Neutrophil (primary cell): ENCODE results near the gene UVRAG.

ENCODE experiments used
- H3K27ac ChIP-seq: fragments of 200-600 bp; sonication (generic); 2 replicates; pipeline ENCODE4 v1.5.1; 2016; ENCODE audit warnings: mild to moderate bottlenecking, moderate library complexity
- H3K27me3 ChIP-seq: fragments of 200-600 bp; sonication (generic); 2 replicates; pipeline ENCODE4 v1.6.0; 2016; ENCODE audit warnings: mild to moderate bottlenecking
- H3K36me3 ChIP-seq: fragments of 200-600 bp; sonication (generic); 2 replicates; pipeline ENCODE4 v1.5.1; 2017
- H3K4me1 ChIP-seq, 2 experiments: fragments of 200-600 bp in 1 of 2; sonication (generic) in 1 of 2; 1 replicate in 1 of 2; 2 replicates in 1 of 2; pipeline versions ENCODE4 v1.5.1 to v1.6.1; 2013 to 2016; ENCODE audit warnings: low read depth in 1 of 2, low read length in 1 of 2, mild to moderate bottlenecking in 1 of 2, moderate library complexity in 1 of 2; ENCODE audit not compliant: control insufficient read depth in 1 of 2, insufficient read depth in 1 of 2
- H3K4me3 ChIP-seq, 2 experiments: fragments of 200-600 bp in 1 of 2; sonication (generic) in 1 of 2; 1 replicate in 1 of 2; 2 replicates in 1 of 2; pipeline ENCODE4 v1.5.1; 2013 to 2016; ENCODE audit warnings: low read depth in 1 of 2, low read length in 1 of 2, mild to moderate bottlenecking in 1 of 2, moderate library complexity in 1 of 2
- H3K9me3 ChIP-seq: fragments of 200-600 bp; sonication (generic); 2 replicates; pipeline ENCODE4 v1.5.1; 2016
- TF ChIP-seq, protein P1 (sequence below): fragments of 200-600 bp; sonication (generic); IDR thresholded peaks from 2 replicates; pipeline ENCODE4 v1.5.1; 2016; ENCODE audit warnings: antibody characterized with exemption

UVRAG gene

GRCh38 chr11:75980031-75980430, 165.0 kb downstream of the UVRAG start:
- Histone ChIP-seq H3K27me3 (no peaks in the 10 kb centered on the region), H3K4me3 (no peak overlapping the region), H3K9me3 (no peaks in the 10 kb centered on the region), H3K36me3 (peaks cover 13% of the 10 kb centered on the region), H3K4me1 (no peaks in the 10 kb centered on the region), H3K27ac (no peak overlapping the region)
- TF ChIP-seq, protein P1, sequence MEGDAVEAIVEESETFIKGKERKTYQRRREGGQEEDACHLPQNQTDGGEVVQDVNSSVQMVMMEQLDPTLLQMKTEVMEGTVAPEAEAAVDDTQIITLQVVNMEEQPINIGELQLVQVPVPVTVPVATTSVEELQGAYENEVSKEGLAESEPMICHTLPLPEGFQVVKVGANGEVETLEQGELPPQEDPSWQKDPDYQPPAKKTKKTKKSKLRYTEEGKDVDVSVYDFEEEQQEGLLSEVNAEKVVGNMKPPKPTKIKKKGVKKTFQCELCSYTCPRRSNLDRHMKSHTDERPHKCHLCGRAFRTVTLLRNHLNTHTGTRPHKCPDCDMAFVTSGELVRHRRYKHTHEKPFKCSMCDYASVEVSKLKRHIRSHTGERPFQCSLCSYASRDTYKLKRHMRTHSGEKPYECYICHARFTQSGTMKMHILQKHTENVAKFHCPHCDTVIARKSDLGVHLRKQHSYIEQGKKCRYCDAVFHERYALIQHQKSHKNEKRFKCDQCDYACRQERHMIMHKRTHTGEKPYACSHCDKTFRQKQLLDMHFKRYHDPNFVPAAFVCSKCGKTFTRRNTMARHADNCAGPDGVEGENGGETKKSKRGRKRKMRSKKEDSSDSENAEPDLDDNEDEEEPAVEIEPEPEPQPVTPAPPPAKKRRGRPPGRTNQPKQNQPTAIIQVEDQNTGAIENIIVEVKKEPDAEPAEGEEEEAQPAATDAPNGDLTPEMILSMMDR, result no peak

DNA sequence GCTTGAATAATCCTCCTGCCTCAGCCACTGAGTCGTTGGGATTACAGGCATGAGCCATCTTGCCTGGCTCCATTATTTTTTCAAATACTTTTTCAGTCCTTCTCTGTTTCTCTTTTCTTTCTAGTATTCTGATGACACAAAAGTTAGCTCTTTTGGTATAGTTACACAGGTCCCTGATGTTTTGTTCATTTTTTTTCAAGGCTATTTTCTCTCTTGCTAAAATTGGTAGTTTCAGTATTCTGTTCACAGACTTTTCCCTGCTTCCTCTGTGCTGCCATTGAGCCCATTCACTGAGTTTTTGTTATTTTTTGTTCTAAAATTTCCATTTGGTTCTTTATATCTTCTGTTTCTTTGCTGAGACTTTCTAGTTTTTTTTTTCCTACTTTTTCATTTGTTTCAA, 166.5 kb downstream of the UVRAG start:
- TF ChIP-seq, protein P1, result no peak
- Histone ChIP-seq H3K4me1 (no peaks in the 10 kb centered on the region), H3K36me3 (peaks cover 13% of the 10 kb centered on the region)

GRCh38 chr11:75982309-75982708, 167.3 kb downstream of the UVRAG start:
- Histone ChIP-seq H3K27me3 (no peaks in the 10 kb centered on the region), H3K27ac (no peak overlapping the region), H3K4me1 (no peaks in the 10 kb centered on the region), H3K4me3 (no peak overlapping the region), H3K36me3 (peaks cover 13% of the 10 kb centered on the region), H3K9me3 (no peaks in the 10 kb centered on the region)
- TF ChIP-seq, protein P1, result no peak

More for the DNA sequence above, 166.5 kb downstream of the UVRAG start:
- Histone ChIP-seq H3K4me3 (no peak overlapping the region), H3K27me3 (no peaks in the 10 kb centered on the region), H3K9me3 (no peaks in the 10 kb centered on the region), H3K27ac (no peak overlapping the region)

DNA sequence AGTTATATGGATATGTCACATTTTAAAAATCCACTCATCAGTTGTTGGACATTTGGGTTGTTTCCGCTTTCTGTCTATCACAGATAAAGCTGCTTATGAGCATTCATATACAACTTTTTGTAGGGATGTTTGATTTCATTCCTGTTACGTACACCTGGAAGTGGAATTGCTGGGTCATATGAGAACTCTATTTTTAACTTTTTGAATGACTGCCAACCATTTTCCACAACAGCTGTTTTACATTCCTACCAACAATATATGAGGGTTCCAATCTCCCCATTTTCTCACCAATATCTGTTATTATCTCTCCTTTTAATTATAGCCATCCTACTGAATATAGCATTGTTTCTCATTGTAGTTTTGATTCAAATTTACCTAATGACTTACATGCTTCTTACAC, 172.0 kb downstream of the UVRAG start:
- Histone ChIP-seq H3K27me3 (no peaks in the 10 kb centered on the region), H3K4me3 (no peak overlapping the region), H3K4me1 (no peaks in the 10 kb centered on the region), H3K9me3 (no peaks in the 10 kb centered on the region), H3K27ac (no peak overlapping the region), H3K36me3 (peaks cover 13% of the 10 kb centered on the region)
- TF ChIP-seq, protein P1, result no peak

- Histone ChIP-seq H3K27ac (no peak overlapping the region), H3K27me3 (no peaks in the 10 kb centered on the region), H3K4me3 (no peak overlapping the region), H3K36me3 (no peaks in the 10 kb centered on the region), H3K9me3 (no peaks in the 10 kb centered on the region), H3K4me1 (no peaks in the 10 kb centered on the region)
- TF ChIP-seq, protein P1, result no peak
Measured at GRCh38 chr11:75993126-75993525, 178.1 kb downstream of the UVRAG start.

- Histone ChIP-seq H3K4me1 (no peaks in the 10 kb centered on the region), H3K27ac (no peak overlapping the region), H3K36me3 (no peaks in the 10 kb centered on the region), H3K27me3 (no peaks in the 10 kb centered on the region), H3K9me3 (no peaks in the 10 kb centered on the region), H3K4me3 (no peak overlapping the region)
- TF ChIP-seq, protein P1, result no peak
Measured at GRCh38 chr11:75994616-75995015, 179.6 kb downstream of the UVRAG start.
